ENCODE measurements around the gene PIKFYVE. TPM values are rescaled to one million over a fixed set of nuclear protein-coding genes. Genes with fewer than 3 reads are reported as not detected.

PIKFYVE gene
- total RNA-seq, 1 experiment from 2014 or later, result 27.2 TPM

GRCh38 chr2:208379192-208379591, 113.1 kb downstream of the PIKFYVE start:
- H2AK5ac ChIP-seq (ENCODE audit: insufficient read length, low read length), result no peak overlapping the region
- H3K9ac ChIP-seq (ENCODE audit: extremely low read depth, insufficient read length, low read length), result no peak overlapping the region
- no peak overlapping the region for H2BK120ac ChIP-seq (ENCODE audit: low read depth, low read length, poor library complexity, severe bottlenecking)
- H3K27me3 ChIP-seq (ENCODE audit: insufficient read depth, low read length), result no peaks in the 10 kb centered on the region
- Mint-ChIP-seq H3K36me3 (ENCODE audit: insufficient read depth in 1 of 3, low read depth in 3 of 3) (peaks cover 4 to 17% (median 8%) of the 10 kb centered on the region in 3 experiments; a peak in 4 of 7 replicates), H3K9me3 (peaks cover 12 to 14% of the 10 kb centered on the region in 2 experiments; a peak in 4 of 5 replicates), H3K27ac (no peak overlapping the region), H3K4me3 (no peak overlapping the region; a peak in 1 of 5 replicates), H3K4me1 (peaks cover 21 to 22% of the 10 kb centered on the region in 2 experiments), H3K27me3 (ENCODE audit: low read depth) (peaks cover 7% of the 10 kb centered on the region)
- no peak overlapping the region for H4K91ac ChIP-seq (ENCODE audit: insufficient read length, low read depth, low read length)
- H2BK5ac ChIP-seq (ENCODE audit: insufficient read length, low read length), result no peak overlapping the region
- no CpG with 5 or more reads among the region's 3 CpGs for WGBS (ENCODE audit: extremely low coverage, insufficient read length, low lambda C conversion rate)
- peaks cover 4% of the 10 kb centered on the region; the same call in 1 of the 2 replicates for H3K4me1 ChIP-seq (ENCODE audit: insufficient read depth, low read length)
- no peak overlapping the region for H2BK15ac ChIP-seq (ENCODE audit: low read depth, low read length)
- no peak overlapping the region for H3K23ac ChIP-seq (ENCODE audit: insufficient read length, low read depth, low read length)
- no peak overlapping the region for H3K4me2 ChIP-seq (ENCODE audit: insufficient read depth, insufficient read length, low read length)
- no peak overlapping the region for H3T11ph ChIP-seq (ENCODE audit: low read length)
- H2AFZ ChIP-seq (ENCODE audit: low read length), result no peak overlapping the region
- no peak overlapping the region for H3K27ac ChIP-seq (ENCODE audit: insufficient read length, low read depth, low read length)
- H4K8ac ChIP-seq (replicated peaks; ENCODE audit: insufficient read length, low read depth, low read length), result no peak overlapping the region
- H2BK12ac ChIP-seq (ENCODE audit: insufficient read length, low read depth, low read length), result no peak overlapping the region
- H3K23me2 ChIP-seq (ENCODE audit: insufficient read length, low read depth, low read length, poor library complexity, severe bottlenecking), result no peaks in the 10 kb centered on the region
- H3K79me2 ChIP-seq (ENCODE audit: insufficient read depth, low read length), result no peaks in the 10 kb centered on the region
- H4K5ac ChIP-seq (ENCODE audit: insufficient read length, low read depth, low read length), result no peak overlapping the region
- no peak overlapping the region for H3K14ac ChIP-seq (ENCODE audit: insufficient read depth, low read length)
- H3K4ac ChIP-seq (ENCODE audit: low read depth, low read length), result no peak overlapping the region
- DNase-seq, result no peak
- no peak overlapping the region for H3K18ac ChIP-seq (ENCODE audit: insufficient read length, low read depth, low read length)
- H2BK20ac ChIP-seq (ENCODE audit: low read depth, low read length, poor library complexity, severe bottlenecking), result no peak overlapping the region
- H3K9me3 ChIP-seq (ENCODE audit: control insufficient read depth, low read depth, low read length), result no peaks in the 10 kb centered on the region
- H3K79me1 ChIP-seq (ENCODE audit: insufficient read depth, low read depth, low read length, poor library complexity, severe bottlenecking), result no peaks in the 10 kb centered on the region
- no peaks in the 10 kb centered on the region for H4K20me1 ChIP-seq (ENCODE audit: control insufficient read depth, insufficient read depth, insufficient read length)
- no peak for TF ChIP-seq CTCF (conservative IDR thresholded peaks at IDR 0.05)
- no peak overlapping the region for H3K56ac ChIP-seq (ENCODE audit: insufficient read length, low read depth, low read length)
